Measurements from ENCODE around the gene MAST3. TPM values are rescaled to one million over a fixed set of nuclear protein-coding genes. Genes with fewer than 3 reads are reported as not detected.
A peak's percentile ranks its signal among the peaks of the same experiment; 100 is the strongest.

Gene MAST3
- total and polyA plus RNA-seq, 2 of the 13 experiments (the other 11 are each of a cell fraction or from before 2014, with no cell fraction given) = 4.1 to 4.6 TPM

GRCh38 chr19:18100710-18101109 lies 3.1 kb downstream of the MAST3 start (continued):
- TF ChIP-seq SP4 (CRISPR knock-in tag; IDR thresholded peaks at IDR 0.05) (no peak), ZSCAN21 (CRISPR knock-in tag; IDR thresholded peaks at IDR 0.05; ENCODE audit: borderline replicate concordance) (no peak), ZNF800 (CRISPR knock-in tag; IDR thresholded peaks at IDR 0.05) (no peak), PPARG (CRISPR knock-in tag; conservative IDR thresholded peaks at IDR 0.05) (no peak), ZNF549 (CRISPR knock-in tag; IDR thresholded peaks at IDR 0.05) (no peak), ZNF496 (CRISPR knock-in tag; IDR thresholded peaks at IDR 0.05; ENCODE audit: insufficient replicate concordance) (no peak), NCOR1 (IDR thresholded peaks at IDR 0.05; ENCODE audit: borderline replicate concordance, low read length) (no peak), GATA4 (IDR thresholded peaks at IDR 0.05; ENCODE audit: borderline replicate concordance, low read depth) (no peak), ZNF781 (CRISPR knock-in tag; IDR thresholded peaks at IDR 0.05; ENCODE audit: borderline replicate concordance, not compliant biosample characterization) (no peak), POLR2AphosphoS5 (IDR thresholded peaks at IDR 0.05; ENCODE audit: low read depth, low read length) (0 out of 2 replicates have a peak, but pooled peaks have one; percentile 33), SATB2 (CRISPR knock-in tag; IDR thresholded peaks at IDR 0.05) (no peak), RFXAP (CRISPR knock-in tag; IDR thresholded peaks at IDR 0.05; ENCODE audit: borderline replicate concordance) (peak; percentile 88; the same call in 1 of the 2 replicates), HOXD1 (CRISPR knock-in tag; IDR thresholded peaks at IDR 0.05) (no peak), HNF1A (IDR thresholded peaks at IDR 0.05; ENCODE audit: low read depth) (no peak), HNF1A (CRISPR knock-in tag; IDR thresholded peaks at IDR 0.05; ENCODE audit: borderline replicate concordance) (no peak), ELF4 (CRISPR knock-in tag; IDR thresholded peaks at IDR 0.05; ENCODE audit: borderline replicate concordance) (no peak), ISX (CRISPR knock-in tag; conservative IDR thresholded peaks at IDR 0.05) (no peak), FOXK2 (IDR thresholded peaks at IDR 0.05) (no peak)
- TF ChIP-seq, protein P1, sequence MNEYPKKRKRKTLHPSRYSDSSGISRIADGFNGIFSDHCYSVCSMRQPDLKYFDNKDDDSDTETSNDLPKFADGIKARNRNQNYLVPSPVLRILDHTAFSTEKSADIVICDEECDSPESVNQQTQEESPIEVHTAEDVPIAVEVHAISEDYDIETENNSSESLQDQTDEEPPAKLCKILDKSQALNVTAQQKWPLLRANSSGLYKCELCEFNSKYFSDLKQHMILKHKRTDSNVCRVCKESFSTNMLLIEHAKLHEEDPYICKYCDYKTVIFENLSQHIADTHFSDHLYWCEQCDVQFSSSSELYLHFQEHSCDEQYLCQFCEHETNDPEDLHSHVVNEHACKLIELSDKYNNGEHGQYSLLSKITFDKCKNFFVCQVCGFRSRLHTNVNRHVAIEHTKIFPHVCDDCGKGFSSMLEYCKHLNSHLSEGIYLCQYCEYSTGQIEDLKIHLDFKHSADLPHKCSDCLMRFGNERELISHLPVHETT (CRISPR knock-in tag; conservative IDR thresholded peaks at IDR 0.05) = no peak
- TF ChIP-seq, protein P2, sequence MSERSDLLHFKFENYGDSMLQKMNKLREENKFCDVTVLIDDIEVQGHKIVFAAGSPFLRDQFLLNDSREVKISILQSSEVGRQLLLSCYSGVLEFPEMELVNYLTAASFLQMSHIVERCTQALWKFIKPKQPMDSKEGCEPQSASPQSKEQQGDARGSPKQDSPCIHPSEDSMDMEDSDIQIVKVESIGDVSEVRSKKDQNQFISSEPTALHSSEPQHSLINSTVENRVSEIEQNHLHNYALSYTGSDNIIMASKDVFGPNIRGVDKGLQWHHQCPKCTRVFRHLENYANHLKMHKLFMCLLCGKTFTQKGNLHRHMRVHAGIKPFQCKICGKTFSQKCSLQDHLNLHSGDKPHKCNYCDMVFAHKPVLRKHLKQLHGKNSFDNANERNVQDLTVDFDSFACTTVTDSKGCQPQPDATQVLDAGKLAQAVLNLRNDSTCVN (CRISPR knock-in tag; IDR thresholded peaks at IDR 0.05; ENCODE audit: borderline replicate concordance) = no peak
- TF ChIP-seq, protein P3, sequence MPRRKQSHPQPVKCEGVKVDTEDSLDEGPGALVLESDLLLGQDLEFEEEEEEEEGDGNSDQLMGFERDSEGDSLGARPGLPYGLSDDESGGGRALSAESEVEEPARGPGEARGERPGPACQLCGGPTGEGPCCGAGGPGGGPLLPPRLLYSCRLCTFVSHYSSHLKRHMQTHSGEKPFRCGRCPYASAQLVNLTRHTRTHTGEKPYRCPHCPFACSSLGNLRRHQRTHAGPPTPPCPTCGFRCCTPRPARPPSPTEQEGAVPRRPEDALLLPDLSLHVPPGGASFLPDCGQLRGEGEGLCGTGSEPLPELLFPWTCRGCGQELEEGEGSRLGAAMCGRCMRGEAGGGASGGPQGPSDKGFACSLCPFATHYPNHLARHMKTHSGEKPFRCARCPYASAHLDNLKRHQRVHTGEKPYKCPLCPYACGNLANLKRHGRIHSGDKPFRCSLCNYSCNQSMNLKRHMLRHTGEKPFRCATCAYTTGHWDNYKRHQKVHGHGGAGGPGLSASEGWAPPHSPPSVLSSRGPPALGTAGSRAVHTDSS (CRISPR knock-in tag; conservative IDR thresholded peaks at IDR 0.05) = no peak

All from HepG2 (cell line).